NOMO-1 treated with dmso at 0.1 percent for 144 hours (cell line): ENCODE data around the gene IBSP.
A peak's percentile ranks its signal among the peaks of the same experiment; 100 is the strongest.

Source experiments
- DNase-seq: peaks from one replicate; lab custom pipeline; 2025; ENCODE audit not compliant: unreplicated experiment; lab: John Stamatoyannopoulos, UW

The IBSP gene

DNA sequence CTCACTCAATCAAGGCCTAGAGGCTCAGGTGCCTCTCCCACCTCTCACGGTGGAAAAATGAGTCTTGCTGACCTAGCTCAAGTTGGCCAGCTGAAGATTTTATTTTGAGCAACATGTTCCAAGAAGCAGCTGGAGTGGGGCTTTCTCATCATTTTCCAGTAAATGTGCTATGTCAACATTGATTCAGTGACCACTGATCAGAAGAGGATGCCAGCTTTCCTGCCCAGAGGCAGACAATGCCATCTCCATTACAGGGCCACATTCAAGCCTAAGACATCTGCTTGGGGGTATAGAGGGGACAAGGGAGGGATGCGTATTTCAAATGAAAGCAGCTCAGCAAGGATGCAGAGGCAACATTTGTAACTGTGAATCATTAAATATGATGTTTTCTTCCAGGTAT is 36.4 kb downstream of the IBSP start:
- no peak for DNase-seq

DNA sequence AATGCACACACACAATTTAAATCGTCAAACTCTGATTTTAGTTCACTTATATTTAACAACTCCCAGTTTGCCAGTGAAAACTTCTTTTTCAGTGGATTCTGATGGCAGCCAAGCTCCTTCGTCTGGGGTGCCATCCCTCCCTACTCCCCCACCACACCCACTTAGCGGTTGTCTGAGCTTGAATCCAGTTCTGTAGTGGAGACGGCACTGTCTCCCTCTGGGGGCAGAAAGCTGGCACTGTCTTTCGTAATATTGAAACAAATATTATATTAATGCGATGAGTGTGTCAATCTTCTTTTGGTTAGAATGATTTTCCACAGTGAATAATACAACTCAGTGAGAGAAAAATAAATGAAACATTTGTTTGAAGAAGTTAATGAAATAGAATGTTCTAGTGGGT is 38.9 kb downstream of the IBSP start:
- no peak for DNase-seq

DNA sequence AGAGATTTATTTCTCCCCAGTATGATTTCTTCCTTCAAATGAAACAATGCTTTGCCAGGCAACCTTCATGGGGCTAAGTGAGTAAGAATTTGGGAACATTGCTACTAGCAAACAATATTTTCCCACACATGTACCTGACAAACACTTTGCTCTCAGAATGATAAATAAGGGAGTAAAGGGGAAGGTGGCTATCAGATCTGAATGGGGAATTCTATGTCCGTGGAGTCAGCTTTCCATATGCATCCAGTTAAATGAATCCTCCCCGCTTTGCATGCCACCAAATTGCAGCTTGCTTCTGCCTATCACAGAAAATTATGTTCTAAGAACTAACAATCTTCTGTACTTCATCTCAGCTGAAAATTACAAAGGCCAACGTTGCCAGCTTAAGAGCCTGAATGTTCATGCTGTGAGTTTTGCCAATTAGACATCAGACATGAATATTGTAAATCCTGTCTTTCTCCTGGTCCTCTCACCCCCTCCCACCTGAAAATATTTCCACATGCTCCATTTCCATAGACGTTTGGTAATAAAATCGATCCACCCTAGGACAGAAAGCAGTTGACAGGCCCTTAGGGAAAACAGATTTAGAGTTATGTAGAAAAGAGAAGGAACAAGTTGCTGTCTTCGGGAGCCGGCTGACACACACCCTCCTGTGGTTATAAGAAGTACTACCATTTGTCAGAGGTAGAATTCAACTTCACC is 39.7 kb downstream of the IBSP start:
- DNase-seq: no peak

GRCh38 chr4:87839592-87839946 is 40.2 kb downstream of the IBSP start:
- DNase-seq: no peak

- no peak for DNase-seq
Measured at GRCh38 chr4:87840149-87840548, 40.8 kb downstream of the IBSP start.

- DNase-seq: peak; percentile 73
Measured at GRCh38 chr4:87843936-87844335, 44.6 kb downstream of the IBSP start.

DNA sequence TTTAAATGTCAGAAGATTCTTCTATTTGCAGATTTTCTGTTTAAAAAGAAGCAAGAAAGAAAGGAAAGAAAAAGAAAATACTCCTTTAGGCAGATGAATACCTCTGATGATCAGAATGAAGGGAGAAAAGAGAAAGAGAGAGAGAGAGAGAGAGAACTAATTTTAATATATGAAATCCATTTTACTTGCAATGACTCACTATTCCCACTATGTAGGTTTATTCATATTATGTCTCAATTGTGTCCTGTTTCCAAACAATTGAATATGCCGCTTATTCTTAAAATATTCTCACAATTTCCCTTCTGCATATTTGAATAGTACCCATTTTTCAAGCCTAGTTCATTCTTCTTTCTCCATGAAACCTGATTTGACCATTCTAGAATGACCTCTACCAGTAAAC is 45.1 kb downstream of the IBSP start:
- no peak for DNase-seq

- no peak for DNase-seq
Measured at GRCh38 chr4:87846226-87846625, 46.9 kb downstream of the IBSP start.

DNA sequence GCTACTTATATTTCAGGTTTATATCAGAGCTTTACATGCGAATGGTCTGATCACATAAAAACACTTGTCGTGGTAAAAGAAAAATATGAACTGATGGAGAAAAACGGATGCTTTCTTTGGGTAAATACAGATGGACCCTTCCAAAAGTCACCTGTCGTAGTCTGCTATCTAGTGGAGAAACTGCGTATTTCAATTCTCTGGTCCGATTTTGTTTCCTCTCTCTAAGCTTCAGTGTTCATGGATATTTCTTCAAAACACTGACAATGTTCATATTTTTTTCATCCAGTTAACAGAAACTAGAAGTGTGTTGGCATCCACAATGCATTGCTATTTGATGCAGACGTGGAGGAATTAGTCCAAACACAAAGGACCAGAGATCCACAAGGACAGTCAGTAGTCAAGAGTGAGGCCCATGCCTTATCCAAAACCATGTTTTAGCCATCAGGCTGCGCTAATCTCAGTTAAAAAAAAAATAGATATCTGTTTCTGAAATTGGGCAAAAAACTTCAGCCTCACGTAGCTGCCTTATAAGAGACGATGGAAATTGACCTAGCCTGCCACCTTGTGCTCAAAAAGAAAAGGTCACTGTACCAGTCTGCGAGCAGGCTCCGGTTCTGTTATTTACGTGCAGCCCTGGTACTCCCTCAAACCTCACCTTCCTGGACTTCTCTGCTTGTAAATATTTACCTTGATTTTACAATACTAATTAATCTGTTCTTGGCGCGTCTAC is 49.4 kb downstream of the IBSP start:
- peak; percentile 50 for DNase-seq

GRCh38 chr4:87849612-87850011 is 50.3 kb downstream of the IBSP start:
- peak; percentile 73 for DNase-seq

DNA sequence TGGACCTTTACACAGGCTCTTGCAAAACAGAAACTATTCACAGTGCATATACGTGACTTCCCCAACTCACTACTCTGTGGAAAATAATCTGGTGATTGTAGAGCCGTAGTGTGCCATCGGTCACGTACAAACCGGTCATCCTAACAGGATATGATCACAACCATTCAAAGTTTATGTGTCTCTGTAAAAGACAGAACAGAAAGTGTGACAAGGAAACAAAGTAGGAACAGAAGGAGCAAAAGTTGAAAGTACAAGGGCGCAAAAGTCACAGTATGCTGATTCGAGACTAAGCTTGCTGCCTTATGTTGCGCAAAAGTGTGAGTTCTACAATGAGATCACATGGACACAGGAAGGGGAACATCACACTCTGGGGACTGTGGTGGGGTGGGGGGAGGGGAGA is 52.0 kb downstream of the IBSP start:
- DNase-seq: peak; percentile 52

DNA sequence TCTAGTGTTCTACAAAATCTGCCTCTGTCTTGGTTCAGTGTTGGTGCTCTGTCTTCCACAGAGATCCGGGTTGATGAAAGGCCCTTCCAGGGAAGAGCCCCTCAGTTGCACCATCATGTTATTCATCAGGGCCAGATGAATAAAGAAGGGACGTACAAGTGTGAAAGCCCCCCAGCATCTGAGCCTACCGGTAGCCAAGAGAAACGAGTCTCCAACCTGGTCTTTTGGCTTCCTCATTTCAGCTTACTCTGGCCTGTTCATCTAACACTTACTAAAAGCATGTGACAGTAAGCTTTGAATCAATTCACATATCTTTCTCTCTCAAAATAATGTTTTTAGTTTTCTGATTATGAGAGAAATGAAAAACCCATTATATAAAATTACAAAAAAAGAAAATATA is 52.6 kb downstream of the IBSP start:
- DNase-seq: no peak

GRCh38 chr4:87853108-87853507 is 53.8 kb downstream of the IBSP start:
- no peak for DNase-seq

DNA sequence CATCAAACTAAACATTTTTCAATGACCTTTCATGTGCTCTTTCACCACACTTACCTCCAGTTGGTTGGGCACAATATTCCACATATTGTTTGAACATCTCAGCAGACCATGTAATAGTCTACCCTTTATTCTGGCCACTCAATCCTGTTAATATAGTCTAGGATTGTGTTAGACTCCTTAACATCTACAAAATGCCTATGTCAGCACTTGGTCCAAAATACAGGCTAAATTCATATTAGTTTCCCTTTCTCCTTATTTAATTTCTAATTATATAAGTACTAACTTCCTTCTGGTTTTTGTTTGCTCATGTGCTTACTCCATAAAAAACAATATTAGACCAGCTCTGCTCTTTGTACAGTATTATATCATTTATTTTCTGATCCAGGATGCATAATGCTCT is 54.5 kb downstream of the IBSP start:
- DNase-seq: no peak

GRCh38 chr4:87855559-87855958 is 56.2 kb downstream of the IBSP start:
- DNase-seq: no peak

DNA sequence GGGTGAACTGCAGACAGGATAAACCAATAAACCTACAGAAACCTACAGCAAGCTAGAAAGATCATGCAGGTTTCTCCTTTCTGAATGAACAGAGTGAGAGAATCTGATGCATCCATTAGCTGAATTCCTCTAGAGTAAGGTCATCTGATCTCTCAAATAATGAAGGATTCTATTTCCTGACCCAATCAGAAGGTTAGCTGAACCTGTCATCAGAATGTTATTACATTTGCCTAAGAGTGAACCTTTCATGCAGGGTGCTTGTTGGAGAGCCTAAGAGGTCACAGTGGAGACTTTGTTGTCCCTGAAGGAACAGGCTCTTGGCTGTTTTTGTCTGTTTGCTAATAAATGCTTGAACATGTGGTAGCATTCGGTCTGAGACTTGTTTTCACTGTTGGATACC is 57.5 kb downstream of the IBSP start:
- DNase-seq: no peak

DNA sequence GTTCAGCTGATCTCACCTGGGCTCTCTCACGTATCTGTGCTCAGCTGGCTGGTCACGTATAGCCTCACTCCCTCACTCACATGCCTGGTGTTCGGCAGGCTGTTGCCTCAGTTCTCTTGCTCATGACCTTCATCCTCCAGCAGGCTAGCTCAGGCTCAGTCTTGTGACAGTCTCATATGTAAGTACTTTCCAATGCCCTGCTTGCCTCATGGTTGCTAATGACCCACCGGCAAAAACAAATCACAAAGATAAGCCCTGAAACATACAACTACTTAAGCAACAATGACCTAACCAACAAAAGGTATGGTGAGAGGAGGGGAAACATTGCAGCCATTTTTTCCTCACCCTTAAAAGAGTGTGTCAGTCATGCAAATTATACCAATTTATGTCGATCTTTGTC is 58.4 kb downstream of the IBSP start:
- DNase-seq: no peak
